ENCODE results near the gene DNAH17.

Gene DNAH17

DNA sequence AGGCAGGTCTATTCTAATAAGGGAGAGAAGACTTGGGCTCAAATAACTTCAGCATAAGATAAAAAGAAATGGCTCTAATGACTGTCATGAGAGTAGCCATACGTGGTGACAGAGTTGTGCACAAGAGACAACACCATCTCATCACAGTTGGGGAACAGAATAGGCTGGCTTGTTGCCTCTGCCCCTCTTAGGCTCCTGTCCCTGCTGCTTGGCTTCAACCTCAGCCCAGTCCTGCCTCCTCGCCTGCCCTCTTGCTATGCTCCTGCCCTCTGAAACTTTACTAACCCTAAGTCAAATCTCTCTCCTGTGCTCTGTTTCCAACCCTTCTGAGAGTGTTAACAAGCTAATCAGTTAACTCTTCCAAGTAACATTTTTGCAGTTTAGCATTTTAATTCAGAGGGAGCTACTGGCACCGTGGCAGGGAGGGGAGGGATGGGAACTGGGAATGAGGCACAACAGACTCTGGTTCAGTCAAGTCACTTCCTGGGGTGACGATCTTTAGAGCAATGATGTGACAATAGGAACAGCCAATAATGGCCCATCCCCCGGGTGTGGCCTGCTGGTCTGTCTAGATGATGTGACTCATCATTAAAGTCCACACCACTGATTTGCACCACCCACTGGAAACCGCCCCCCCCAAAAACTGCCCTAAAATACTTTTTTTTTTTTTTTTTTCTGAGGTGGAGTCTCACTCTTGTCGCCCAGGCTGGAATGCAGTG lies 35.5 kb downstream of the DNAH17 start:
- no peak for ATAC-seq (replicated peaks; ENCODE audit: extremely low read depth, poor library complexity, severe bottlenecking)
- Mint-ChIP-seq H3K4me1 (no peaks in the 10 kb centered on the region), H3K27me3 (no peaks in the 10 kb centered on the region), H3K4me3 (no peak overlapping the region), H3K27ac (ENCODE audit: low read depth) (no peak overlapping the region), H3K36me3 (ENCODE audit: insufficient read depth) (no peaks in the 10 kb centered on the region), H3K9me3 (no peaks in the 10 kb centered on the region)
- no peak for DNase-seq (ENCODE audit: low spot score in 2 of 2)

DNA sequence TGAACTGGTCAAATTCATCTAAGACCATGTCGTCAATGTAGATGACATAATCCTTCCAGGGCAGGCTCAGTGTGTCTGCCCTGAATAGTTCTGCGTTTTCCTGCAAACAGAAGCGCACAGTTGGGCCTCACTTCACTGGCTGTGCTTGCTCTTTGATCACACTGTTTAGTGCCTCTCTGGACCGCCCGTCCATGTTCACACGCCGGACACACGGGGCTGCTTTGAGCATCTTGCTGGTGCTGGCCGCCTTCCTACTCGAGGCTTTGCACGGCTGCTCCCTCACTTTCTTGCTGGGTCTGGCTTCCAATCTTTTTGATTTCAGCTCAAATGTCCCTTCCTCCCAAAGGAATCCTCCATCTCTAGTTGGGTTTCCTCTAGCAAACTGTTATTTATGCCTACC lies 37.4 kb downstream of the DNAH17 start:
- Mint-ChIP-seq H3K27me3 (no peaks in the 10 kb centered on the region), H3K36me3 (ENCODE audit: insufficient read depth) (no peaks in the 10 kb centered on the region), H3K4me3 (no peak overlapping the region), H3K9me3 (no peaks in the 10 kb centered on the region), H3K27ac (ENCODE audit: low read depth) (no peak overlapping the region), H3K4me1 (peaks cover 10% of the 10 kb centered on the region)
- DNase-seq (ENCODE audit: low spot score in 2 of 2) (no peak), ATAC-seq (replicated peaks; ENCODE audit: extremely low read depth, poor library complexity, severe bottlenecking) (no peak)

DNA sequence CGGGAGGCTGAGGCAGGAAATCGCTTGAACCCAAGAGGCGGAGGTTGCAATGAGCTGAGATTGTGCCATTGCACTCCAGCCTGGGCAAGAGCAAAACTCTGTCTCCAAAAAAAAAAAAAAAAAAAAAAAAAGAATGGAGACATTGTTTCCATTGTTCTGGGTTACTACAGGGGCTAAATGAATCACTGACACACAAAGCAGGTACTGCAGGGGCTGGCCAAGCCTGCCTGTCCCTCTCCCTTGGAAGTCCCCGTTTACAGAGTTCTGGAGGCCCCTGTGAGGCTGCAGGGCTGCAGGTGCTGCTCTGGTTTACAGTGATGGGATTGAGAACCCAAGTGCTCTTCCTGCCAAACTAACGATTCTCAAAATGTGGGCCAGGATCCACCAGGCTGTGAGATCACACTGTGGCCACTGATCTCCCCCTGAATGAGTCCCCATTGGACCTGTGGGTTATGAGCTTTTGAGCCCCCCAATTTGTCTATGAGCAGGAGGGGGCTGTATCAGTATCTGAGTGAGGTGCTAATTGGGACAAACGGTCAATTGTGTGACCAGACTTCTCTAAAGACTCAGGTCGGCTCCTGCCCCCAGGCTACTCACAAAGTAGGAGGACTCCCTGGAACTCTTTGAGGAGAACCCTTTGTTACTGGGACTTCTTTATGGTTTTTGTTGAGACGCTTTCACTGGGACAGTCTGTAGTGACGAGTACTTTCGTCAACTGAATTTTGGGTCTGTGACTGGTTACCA lies 39.0 kb downstream of the DNAH17 start:
- Mint-ChIP-seq H3K4me1 (peaks cover 10% of the 10 kb centered on the region), H3K27ac (ENCODE audit: low read depth) (no peak overlapping the region), H3K9me3 (no peaks in the 10 kb centered on the region), H3K4me3 (no peak overlapping the region), H3K36me3 (ENCODE audit: insufficient read depth) (no peaks in the 10 kb centered on the region), H3K27me3 (no peaks in the 10 kb centered on the region)
- no peak for ATAC-seq (replicated peaks; ENCODE audit: extremely low read depth, poor library complexity, severe bottlenecking)
- no peak for DNase-seq (ENCODE audit: low spot score in 2 of 2)

DNA sequence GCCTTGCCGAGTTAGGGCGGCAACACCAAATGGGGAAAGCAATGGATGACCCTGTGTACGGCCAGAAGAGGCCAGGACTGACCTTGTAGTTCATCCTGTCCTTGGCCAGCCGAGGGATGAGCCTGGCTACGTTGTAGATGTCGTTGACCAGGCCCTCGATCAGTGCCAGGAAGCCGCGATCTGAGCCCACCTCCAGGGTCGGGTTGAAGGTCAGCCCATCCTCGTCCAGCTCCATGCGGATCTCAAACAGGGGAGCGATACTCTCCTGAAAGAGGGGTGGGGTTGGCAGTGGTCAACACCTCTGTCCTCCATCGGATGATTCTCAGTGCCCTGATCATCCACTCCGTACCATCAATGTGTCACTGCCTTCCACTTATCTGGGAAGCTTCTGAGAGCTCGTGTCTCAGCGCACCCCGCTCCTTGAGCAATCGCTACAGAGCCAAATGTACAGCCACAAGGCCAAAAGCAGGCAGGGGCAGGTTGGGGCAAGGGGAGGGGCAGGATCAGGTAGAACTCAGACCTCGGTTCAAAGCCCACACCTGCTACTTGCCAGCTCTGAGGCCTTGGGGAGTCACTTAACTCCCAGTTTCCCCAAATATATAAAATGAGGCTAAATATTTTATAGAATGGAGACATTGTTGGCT lies 39.9 kb downstream of the DNAH17 start:
- Mint-ChIP-seq H3K4me1 (peaks cover 10% of the 10 kb centered on the region), H3K36me3 (ENCODE audit: insufficient read depth) (no peaks in the 10 kb centered on the region), H3K27me3 (no peaks in the 10 kb centered on the region), H3K4me3 (no peak overlapping the region), H3K27ac (ENCODE audit: low read depth) (no peak overlapping the region), H3K9me3 (no peaks in the 10 kb centered on the region)
- DNase-seq (ENCODE audit: low spot score in 2 of 2) (no peak), ATAC-seq (replicated peaks; ENCODE audit: extremely low read depth, poor library complexity, severe bottlenecking) (no peak)

DNA sequence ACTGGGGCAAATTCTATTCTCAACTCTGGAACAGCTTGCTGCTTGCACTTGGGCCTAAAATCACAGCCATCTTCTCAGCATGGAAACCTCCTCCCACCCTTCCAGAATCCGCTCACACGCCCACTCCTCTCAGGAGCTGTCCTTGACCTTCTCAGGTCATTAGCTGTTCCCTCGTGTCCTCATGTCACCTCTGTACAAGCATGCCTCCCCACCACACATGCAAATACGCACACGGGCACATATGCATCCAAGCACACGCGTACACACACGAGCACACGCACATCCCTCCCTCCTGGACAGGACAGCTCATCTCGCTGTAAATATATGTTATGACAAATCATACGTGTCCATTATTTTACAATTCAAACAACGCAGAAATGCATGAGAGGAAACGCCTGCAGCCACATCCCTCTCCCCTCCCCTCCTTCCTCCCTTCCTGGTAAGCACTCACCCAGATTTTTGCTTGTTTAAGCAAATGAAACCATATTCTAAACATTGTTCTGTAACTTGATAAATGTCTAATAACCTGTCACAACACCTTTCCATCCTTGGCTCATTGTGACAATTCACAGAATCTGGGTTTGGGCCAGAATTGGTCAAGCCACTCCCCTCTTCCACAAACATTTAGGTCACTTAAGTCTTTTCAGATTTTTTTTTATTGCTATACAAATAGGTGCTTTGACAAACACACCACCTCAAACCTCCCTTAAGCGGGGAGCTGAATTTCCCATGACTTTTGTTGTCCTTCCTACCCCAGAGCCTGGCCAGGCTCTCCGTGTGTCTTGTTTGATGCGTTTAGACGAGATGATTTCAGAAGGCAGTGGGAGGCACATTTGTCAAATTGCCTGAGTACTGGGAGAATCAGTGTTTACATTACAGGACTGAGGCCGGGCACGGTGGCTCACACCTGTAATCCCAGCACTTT lies 41.7 kb downstream of the DNAH17 start:
- Mint-ChIP-seq H3K4me1 (peaks cover 10% of the 10 kb centered on the region), H3K27ac (ENCODE audit: low read depth) (no peak overlapping the region), H3K36me3 (ENCODE audit: insufficient read depth) (no peaks in the 10 kb centered on the region), H3K4me3 (no peak overlapping the region), H3K27me3 (no peaks in the 10 kb centered on the region), H3K9me3 (no peaks in the 10 kb centered on the region)
- no peak for ATAC-seq (replicated peaks; ENCODE audit: extremely low read depth, poor library complexity, severe bottlenecking)
- no peak for DNase-seq (ENCODE audit: low spot score in 2 of 2)

DNA sequence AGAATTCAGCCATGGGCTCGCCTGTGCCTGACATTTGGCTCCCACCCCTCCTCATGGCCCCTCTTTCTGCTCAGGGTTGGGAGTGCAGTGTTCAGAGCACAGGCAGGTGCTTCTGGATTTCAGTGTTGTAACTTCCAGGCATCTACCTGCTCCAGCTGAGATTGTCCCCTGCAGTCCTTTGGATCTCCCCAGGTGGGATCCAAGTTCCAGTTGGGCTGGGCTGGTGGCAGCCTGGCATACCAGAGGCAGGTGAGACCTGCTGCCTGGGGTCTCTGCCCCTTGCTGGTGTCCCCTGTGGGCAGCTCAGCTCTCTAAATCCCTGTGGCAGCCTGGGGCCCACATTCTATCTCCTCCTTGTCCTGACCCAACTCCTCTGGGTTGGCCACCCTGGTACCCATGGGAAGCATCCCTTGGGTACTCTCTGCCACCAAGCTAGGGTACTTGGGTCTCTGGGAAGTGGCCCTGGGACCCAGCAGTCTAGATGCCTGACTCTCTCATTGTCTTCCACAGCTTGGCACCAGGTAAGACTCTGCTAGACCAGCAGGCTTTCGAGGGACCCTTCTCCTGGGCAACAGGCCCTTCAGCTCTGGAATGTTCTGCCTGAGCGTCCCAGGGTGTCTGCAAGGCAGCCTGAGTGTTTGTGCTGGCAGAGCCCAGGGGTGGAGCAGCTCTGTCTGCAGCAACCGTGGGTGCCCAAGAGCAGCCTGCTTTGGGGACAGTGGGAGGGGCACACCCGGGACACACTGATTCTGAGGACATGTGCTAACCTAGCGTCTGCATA lies 42.5 kb downstream of the DNAH17 start:
- ATAC-seq (replicated peaks; ENCODE audit: extremely low read depth, poor library complexity, severe bottlenecking) (no peak), DNase-seq (ENCODE audit: low spot score in 2 of 2) (no peak)
- peaks cover 10% of the 10 kb centered on the region for H3K4me1 Mint-ChIP-seq
- H3K4me3 Mint-ChIP-seq: no peak overlapping the region
- no peaks in the 10 kb centered on the region for H3K36me3 Mint-ChIP-seq (ENCODE audit: insufficient read depth)
- peak overlapping the region; percentile 2 for H3K27ac Mint-ChIP-seq (ENCODE audit: low read depth)
- H3K9me3 Mint-ChIP-seq: no peaks in the 10 kb centered on the region
- H3K27me3 Mint-ChIP-seq: no peaks in the 10 kb centered on the region

DNA sequence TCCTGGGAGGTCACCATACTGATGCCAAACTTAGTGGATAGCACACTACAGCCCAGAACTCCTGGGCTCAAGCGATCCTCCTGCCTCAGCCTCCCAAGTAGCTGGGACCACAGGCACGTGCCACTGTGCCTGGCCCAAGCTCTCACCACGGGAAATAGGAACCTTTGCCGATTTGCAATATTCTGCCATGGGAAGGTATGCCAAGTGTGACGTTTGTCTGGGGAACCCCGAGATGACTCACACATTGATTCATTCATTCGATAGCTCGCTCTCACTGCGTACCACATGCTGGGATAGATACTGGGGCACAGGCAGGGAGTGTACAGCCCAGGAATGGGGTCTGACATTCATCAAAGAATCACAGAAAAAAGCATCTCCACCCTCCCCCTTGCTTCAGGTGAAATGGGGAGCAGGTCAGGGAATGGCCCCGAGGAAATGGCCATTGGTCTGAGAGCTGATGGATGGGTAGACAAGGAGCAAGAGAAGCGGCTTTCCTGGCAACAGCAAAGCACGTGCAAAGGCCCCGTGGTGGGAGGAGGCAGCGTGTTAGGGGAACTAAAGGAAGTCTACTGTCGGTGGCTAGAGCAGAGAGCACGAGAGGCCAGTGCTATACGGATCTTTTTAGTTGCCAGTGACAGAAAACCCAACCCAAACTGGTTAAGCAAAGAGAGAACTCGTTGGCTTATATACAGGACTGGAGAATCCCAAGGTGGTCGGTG lies 44.1 kb downstream of the DNAH17 start:
- Mint-ChIP-seq H3K4me1 (peaks cover 10% of the 10 kb centered on the region), H3K9me3 (no peaks in the 10 kb centered on the region), H3K27me3 (no peaks in the 10 kb centered on the region), H3K27ac (ENCODE audit: low read depth) (no peak overlapping the region), H3K4me3 (no peak overlapping the region), H3K36me3 (ENCODE audit: insufficient read depth) (no peaks in the 10 kb centered on the region)
- DNase-seq (ENCODE audit: low spot score in 2 of 2): no peak
- ATAC-seq (replicated peaks; ENCODE audit: extremely low read depth, poor library complexity, severe bottlenecking): no peak

DNA sequence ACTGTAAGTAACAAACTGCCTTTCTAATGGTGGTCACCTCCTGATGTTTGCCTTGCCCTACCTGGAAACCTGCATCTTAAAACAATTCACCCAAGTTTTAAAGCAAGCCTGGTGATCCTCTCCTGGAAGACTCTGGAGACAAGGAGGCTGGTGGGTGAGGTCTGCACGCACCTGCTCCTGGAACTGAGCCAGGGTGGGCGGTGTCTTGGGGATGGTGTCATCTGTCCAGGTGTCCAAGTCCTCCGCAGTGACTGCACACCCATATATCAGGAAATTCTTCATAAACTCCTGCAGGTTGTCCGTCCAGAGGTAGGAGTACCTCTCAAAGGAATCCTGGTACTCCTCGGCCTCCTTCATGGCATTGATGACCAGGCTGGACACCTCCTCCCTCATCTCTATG lies 44.9 kb downstream of the DNAH17 start:
- no peak overlapping the region for H3K27ac Mint-ChIP-seq (ENCODE audit: low read depth)
- no peaks in the 10 kb centered on the region for H3K9me3 Mint-ChIP-seq
- ATAC-seq (replicated peaks; ENCODE audit: extremely low read depth, poor library complexity, severe bottlenecking) (no peak), DNase-seq (ENCODE audit: low spot score in 2 of 2) (no peak)
- no peak overlapping the region for H3K4me3 Mint-ChIP-seq
- H3K27me3 Mint-ChIP-seq: no peaks in the 10 kb centered on the region
- H3K36me3 Mint-ChIP-seq (ENCODE audit: insufficient read depth): no peaks in the 10 kb centered on the region
- peaks cover 10% of the 10 kb centered on the region for H3K4me1 Mint-ChIP-seq

DNA sequence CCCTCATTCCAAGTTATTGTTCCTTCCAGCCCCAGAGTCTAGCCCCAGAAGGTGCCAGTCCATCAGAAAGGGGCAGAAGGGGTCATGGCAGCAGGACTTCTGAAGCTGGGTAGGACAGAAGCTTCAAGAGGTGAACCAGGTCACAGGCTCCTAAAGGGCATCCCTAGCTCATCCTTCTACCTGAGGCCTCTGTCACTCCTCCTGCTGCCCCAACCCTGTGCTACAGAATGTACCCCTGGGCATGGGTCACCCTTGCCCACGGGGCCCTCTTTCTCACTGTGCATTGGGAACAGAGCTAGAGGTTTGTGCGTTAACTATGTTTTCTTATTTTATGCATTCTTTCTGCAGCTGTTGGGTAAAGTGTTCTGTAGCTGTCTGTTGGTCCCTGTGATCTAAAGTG lies 46.5 kb downstream of the DNAH17 start:
- no peaks in the 10 kb centered on the region for H3K9me3 Mint-ChIP-seq
- H3K4me3 Mint-ChIP-seq: no peak overlapping the region
- no peaks in the 10 kb centered on the region for H3K36me3 Mint-ChIP-seq (ENCODE audit: insufficient read depth)
- H3K27me3 Mint-ChIP-seq: peaks cover 8% of the 10 kb centered on the region
- DNase-seq (ENCODE audit: low spot score in 2 of 2): no peak
- no peak for ATAC-seq (replicated peaks; ENCODE audit: extremely low read depth, poor library complexity, severe bottlenecking)
- H3K4me1 Mint-ChIP-seq: peaks cover 7% of the 10 kb centered on the region
- no peak overlapping the region for H3K27ac Mint-ChIP-seq (ENCODE audit: low read depth)

DNA sequence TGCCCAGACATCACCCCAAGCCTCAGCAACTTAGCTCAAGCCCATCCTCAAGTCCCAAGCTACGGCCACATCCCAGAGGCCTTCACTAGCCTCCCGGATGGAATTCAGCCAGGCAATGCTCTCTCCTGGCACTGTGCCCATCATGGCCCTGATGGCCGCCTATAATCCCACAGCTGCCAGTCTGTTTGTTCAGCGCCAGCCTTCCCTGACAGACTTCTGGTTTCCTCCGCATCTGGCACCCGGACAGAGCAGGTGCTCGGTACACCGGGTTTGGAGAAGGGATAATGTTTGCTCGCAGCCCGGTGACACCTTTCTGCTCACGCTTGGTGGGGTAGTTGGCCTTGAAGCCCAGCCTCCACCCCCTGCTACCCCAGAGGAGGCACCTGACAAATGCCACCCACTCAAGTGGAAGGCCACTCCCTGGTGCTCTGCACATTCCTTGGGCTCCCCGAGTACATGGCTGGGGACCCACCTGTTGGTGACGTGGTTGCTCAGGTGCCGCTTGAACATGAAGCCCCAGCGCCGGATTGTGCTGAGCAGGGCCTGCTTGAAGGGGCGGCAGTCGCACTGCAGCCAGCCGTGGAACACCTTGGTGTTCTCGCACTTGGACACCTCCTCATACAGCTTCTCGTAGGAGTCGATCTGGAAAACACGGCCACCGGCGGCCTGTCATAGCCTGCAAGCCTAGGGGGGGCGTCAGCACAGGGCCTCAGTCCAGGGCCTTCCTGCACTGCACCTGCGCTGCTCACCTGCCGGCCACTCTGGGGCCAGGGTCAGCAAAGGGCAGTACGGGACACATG lies 47.1 kb downstream of the DNAH17 start:
- Mint-ChIP-seq H3K4me1 (peaks cover under 1% of the 10 kb centered on the region), H3K9me3 (no peaks in the 10 kb centered on the region), H3K4me3 (no peak overlapping the region), H3K27ac (ENCODE audit: low read depth) (no peak overlapping the region), H3K27me3 (peaks cover 14% of the 10 kb centered on the region), H3K36me3 (ENCODE audit: insufficient read depth) (no peaks in the 10 kb centered on the region)
- DNase-seq (ENCODE audit: low spot score in 2 of 2): no peak
- ATAC-seq (replicated peaks; ENCODE audit: extremely low read depth, poor library complexity, severe bottlenecking): no peak

DNA sequence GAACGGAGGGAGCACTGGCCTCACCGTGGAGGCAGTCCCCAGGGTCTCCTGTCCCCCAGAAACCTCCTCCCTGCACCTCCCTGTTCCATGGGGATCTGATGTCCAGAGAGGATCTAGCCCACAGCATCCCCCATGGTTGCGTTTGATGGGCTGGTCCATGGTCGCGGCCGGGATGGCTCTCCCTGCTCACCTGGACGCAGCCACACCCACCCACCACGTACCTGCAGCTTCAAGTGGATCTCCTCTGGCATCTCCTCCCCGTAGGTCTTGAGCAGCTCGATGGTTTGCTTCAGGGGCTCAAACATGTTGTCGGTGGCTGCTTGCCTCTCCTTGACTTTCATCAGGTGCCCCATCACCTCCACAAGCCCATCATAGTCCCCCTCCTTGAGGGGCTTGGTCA lies 47.9 kb downstream of the DNAH17 start:
- Mint-ChIP-seq H3K27me3 (peaks cover 18% of the 10 kb centered on the region), H3K4me3 (no peak overlapping the region), H3K36me3 (ENCODE audit: insufficient read depth) (no peaks in the 10 kb centered on the region), H3K4me1 (no peaks in the 10 kb centered on the region), H3K27ac (ENCODE audit: low read depth) (no peak overlapping the region), H3K9me3 (no peaks in the 10 kb centered on the region)
- no peak for DNase-seq (ENCODE audit: low spot score in 2 of 2)
- no peak for ATAC-seq (replicated peaks; ENCODE audit: extremely low read depth, poor library complexity, severe bottlenecking)

Data from central memory CD8-positive, alpha-beta T cell (primary cell).